ENCODE data around the gene RCBTB1.
"Not testable (repeated sequence)": the region's sequence is repeated elsewhere in the genome, so short reads cannot be mapped to it uniquely, and the experiment has no call there.

RCBTB1 gene

DNA sequence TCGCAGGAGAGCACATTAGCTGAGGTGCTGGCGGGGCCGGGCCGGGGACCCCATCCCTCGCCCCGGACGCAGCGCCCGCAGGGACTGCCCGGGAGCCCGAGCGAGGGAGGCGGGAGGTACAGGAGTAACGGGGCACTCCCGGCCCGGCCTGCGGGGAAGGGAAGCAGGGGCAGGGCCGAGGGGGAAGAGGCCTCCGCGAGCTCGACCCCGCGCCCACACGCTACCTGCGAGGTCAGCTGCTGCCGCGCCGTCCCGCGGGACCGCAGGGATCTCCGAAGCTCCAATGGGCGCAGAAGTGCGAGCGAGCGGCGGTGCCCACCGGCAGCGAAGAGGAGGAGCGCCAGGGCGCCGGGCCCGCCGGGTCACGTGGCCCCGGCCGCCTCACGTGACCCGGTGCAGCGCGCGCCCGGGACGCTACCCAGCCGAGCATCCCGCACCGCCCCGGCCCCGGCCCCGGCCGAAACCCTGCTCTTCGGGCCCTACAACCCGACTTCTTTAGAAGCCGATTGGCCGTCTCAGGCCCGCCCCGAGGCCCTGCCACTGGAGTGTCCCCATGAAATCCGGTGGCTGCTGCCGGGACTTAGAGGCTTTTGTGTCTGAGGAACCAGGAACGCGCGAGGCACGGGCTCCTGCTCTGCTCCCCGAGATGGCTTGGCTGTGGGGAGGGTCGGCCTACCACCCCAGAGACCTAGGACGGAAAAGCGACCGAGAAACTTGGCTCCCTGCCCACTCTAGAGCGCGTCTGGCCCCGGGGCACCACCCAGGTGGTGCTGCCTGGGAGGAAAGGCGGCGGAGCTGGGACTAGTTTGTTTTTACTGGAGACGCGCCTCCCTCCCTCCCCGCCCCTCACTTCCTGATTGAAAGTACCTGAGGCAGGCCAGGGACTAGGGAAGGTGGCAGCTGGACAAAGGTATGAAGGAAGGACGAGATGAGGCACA, at the start of gene RCBTB1:
RCBTB1 (minus strand) TSS at position 339 of the 938 bp plus-strand sequence. CDS start 18,279 bp downstream, outside the sequence.
- peak; percentile 59 to 63 for DNase-seq (ENCODE audit: low read depth in 2 of 2)

DNA sequence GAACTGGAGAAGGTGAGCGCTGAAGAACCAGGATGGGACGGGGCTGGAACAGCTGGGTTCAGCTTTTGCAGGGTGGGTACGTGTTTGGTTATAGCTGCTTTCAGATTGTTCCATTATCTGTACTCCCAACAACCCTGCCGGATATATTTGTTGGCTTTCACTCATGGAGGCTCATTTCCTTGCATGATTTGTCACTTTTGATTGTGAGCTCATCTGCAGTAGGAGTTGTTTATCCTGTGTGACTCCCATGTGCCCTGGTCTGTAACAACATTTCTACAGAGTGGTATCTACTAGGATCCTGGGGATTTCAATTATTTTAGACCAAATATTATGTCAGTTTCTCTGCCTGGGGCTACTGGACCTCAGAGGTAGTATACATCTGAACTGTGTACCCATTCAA, 48.4 kb upstream of the RCBTB1 start:
- no peak for DNase-seq (ENCODE audit: low read depth in 2 of 2)

DNA sequence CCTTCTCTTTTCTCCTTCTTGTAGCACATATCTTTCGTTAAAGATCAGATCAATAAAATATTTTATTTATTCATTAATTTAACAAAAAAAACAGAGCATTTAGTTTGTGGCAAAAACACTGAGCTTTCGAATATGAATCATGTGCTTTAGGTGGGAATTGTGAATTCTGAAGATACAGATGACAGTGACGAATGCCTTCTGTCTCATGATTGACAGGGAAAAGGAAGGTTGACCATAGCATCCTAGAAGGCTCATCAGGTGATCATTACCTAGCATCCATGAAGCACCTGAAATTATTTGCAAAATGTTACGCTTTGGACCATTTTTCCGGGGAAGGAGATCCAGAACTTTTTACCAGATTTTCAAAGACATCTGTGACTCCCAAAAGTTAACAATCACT, 46.8 kb upstream of the RCBTB1 start:
- DNase-seq (ENCODE audit: low read depth in 2 of 2), result no peak

DNA sequence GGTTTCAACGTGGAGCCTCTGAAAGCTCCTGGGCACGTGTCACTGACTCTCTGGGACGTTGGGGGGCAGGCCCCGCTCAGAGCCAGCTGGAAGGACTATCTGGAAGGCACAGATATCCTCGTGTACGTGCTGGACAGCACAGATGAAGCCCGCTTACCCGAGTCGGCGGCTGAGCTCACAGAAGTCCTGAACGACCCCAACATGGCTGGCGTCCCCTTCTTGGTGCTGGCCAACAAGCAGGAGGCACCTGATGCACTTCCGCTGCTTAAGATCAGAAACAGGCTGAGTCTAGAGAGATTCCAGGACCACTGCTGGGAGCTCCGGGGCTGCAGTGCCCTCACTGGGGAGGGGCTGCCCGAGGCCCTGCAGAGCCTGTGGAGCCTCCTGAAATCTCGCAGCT, 45.2 kb upstream of the RCBTB1 start:
- no peak for DNase-seq (ENCODE audit: low read depth in 2 of 2)

DNA sequence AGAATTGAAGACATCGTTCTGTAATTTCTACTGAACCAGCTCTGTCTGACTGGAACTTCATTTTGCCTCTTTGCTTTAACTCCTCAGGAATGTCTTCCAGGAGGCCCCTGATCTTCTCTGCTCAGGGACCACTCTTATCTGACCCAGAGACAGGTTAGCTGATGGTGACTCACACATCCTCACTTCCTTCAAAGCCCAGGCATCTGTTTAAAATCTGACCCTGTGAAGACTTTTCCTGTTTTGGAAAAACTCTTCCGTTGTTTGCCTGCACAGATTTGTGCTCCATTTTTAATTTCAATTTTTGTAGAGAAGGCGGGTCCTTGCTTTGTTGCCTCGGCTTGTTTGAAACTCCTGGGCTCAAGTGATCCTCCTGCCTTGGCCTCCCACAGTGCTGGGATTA, 44.6 kb upstream of the RCBTB1 start:
- no peak for DNase-seq (ENCODE audit: low read depth in 2 of 2)

DNA sequence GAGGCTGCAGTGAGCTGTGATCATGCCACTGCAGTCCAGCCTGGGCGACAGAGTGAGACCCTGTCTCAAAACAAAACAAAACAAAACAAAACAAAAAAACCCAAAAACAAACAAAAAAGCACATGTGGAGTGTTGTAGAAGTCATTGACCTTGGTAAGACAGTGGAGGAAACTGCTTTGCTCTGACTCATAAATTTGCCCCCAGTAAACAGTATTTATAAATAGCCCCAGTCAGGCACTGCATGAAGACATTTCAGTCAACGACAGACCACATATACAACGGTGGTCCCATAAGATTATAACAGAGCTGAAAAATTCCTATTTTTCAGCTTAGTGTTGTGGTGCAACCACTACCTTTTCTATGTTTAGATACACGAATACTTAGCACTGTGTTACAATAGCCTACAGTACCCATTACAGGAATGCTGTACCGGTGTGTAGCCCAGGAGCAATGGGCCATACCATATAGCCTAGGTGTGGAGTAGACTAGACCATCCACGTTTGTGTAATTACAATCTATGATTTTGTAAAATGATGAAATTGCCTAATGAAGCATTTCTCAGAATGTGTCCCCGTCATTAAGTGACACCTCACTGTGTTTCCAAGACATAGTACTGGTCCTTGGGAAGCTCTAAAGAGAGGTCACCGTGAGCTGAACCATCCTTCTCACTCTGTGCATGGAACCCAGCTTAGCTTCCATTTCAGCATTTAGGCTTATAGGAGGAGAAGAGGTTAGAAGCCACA, 44.0 kb upstream of the RCBTB1 start:
- DNase-seq (ENCODE audit: low read depth in 2 of 2), result no peak

DNA sequence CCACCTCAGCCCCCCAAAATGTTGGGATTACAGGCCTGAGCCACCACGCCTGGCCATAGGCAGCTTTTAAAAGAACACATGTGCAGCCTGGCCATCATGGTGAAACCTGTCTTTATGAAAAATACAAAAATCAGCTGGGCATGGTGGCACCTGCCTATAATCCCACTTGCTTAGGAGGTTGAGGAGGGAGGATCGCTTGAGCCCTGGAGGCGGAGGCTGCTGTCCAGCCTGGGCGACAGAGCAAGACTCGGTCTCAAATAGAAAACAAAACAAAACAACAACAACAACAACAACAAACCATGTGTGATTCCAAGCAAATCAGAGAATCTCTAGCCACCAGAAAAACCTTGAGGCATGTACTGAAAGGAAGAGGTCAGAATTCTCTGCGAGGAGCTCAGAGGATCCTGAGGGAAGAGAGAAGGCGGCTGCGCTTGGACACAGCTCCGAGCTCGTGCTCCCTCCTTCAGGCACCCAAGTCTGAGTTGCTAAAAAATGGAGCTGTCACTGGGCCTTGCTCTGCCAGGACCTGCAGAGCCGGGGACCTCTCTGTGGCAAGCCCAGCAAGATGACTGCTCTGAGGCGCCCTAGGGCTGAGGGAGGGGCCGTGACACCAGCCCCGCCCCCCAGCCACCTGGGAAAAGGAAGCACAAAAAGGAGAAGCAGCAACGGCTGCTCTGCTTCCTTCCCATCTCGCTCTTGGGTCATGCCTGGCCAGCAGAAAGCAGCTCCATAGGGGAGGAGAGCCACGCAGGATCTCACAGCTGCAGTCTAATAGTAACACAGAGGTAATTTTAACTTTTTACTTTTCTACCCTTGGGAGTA, 42.7 kb upstream of the RCBTB1 start, which contains the start of gene ARL11:
ARL11 (plus strand) TSS at position 677 of the 822 bp plus-strand sequence. CDS start 1,941 bp downstream, outside the sequence.
- peak; percentile 32 to 44 for DNase-seq (ENCODE audit: low read depth in 2 of 2)

DNA sequence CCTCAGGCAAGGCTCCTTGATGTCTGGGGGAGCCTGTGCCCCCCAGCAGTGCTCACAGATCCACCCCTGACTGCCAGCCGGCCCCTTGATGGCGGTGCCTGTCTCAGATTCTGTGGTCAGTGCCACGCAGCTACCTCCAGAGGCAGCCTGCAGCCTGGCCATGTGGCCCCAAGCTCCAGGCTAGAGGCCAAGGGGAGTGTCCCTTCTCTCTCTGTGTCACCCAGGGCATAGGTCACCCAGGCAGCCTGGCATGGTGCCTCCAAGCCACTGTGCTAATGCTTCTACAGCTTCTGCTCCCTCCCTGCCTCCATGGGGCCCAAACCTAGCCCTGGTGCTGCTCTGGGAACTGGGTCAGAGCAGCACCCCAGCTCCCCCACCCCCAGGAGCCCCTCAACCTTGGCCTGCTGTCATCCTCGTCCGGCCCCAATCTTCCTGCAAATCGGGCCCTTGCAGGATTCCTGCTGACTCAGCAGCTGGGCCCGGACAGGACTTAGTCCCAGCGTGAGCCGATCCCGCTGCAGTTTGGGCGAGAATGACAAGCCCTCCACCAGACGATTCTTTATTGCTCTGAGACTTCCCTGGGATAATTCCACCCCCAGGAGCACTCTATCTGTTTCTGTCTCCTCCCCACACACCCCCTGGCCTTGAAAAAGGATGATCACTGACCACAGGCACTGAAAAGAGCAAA, 40.2 kb upstream of the RCBTB1 start:
- DNase-seq (ENCODE audit: low read depth in 2 of 2), result no peak

DNA sequence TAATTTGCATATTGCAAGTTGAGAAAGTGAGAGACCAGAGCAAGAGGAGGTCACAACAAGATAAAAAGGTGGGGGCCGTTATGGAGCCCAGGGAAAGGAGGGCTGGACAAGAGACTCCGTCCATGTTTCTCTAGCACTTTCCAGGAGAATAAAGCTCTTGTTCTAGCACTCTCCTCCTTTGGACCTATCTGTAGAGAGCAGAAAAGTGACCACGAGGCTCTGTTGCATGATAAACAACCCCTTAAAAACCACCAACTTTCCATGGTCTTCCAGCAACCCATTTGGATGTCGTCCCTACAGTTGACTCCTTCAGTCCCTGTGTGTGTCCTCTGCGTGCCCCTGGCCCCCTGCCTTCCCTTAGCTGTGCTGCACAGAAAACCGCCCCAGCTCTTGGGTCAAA, 38.9 kb upstream of the RCBTB1 start:
- DNase-seq (ENCODE audit: low read depth in 2 of 2), result no peak

DNA sequence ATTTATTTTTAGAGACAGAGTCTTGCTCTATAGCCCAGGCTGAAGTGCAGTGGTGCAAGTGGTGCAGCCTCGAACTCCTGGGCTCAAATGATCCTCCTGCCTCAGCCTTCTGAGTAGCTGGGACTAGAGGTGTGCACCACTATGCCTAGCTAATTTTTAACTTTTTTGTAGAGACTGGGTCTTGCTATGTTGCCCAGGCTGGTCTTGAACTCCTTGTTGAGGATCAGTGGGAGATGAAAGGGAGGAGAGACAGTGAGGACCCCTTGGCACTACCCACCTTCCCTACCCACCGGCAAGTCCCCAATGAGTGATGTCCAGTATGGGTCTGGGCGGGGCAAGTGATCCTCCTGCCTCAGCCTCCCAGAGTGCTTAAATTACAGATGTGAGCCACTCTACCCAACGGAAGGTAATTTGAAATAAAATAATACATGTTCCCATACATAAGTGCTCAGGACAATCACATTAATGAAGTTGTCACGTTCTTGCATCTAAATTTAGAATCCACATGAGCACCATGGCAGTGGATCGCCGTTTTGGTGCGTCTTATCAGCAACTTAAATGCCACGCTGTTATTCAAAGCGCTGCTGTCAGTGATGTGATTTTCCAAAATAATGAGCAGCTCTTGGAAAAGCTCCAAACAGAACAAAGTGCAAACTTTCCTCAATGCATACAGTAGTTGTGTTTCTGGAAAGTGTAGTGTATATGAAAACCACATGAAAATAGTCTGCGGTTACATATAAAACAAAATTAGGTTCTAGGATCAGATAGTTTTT, 37.0 kb upstream of the RCBTB1 start:
- no peak for DNase-seq (ENCODE audit: low read depth in 2 of 2)

DNA sequence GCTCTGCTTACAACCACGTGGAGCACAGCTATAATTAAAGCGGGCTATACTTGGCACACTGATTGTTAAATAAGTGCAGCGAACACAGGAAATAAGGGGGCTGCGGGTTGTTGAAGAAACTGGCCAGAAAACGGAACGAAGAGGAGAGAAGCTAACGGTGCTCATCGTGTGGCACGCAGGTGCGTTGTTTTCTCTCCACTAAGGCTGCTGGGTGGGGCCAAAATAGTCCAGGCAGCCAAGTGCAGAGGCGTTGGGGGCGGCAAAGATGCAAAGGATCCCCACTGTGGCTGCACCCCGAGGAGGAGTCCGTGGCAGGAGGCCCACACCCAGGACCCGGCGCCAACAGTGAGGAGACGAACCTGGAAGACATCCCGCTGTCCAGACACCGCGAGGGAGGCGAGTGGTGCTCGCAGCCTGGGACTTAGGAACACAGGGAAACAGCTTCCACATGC, 34.8 kb upstream of the RCBTB1 start:
- DNase-seq (ENCODE audit: low read depth in 2 of 2), result no peak

DNA sequence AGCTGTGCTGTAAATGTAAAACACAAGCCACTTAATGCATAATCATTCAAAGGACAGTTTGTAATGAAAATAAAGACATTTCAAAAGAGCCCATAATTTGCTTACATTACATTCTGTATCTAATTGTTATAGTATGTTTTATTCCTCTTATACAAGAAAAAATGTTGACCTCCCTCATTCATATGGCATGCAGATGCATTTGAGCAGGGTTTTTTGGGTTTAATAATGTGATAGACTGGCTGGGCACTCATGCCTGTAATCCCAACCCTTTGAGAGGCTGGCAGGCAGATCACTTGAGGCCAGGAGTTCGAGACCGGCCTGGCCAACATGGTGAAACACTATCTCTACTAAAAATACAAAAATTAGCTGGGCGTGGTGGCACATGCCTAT, 31.3 kb upstream of the RCBTB1 start:
- DNase-seq (ENCODE audit: low read depth in 2 of 2), result no peak

DNA sequence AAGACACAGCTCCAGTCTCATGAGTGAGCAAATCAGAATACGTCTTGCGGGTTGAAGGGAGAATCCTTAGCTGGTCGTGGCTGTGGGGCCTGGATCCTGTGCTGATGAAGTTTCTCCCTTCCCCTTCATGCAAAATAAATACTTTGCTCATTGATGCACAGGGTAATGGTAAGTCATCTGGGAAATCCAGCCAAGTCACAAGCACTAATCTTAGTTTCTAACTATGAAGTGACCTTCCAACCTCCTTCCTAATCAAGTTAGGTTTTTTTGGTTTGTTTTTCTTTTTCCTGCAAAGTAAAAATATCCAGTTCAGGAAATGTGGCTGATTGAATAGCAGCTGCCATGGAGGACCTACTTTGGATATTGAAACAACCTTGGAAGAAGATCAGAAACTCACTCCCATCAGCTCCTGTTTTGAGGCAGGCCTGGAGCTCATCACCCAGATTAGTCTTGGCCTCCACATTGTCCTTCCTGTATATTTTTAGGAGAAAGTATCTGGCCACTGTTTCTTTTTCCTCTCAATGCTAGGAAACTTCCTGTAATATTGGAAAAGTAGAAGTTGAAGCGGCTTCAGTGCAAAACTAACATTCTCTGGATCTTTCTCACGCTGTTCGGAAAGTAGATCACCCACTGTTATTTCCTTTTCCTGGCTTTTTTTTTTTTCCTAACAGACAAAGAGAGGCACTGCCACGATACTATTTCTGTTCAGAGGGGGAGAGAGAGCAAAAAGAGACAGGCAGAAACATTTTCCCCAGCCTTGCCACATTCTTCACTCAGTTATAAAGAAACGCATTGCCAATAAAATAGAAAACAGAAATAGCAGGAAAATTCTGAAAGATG, 30.7 kb upstream of the RCBTB1 start:
- DNase-seq (ENCODE audit: low read depth in 2 of 2), result no peak

DNA sequence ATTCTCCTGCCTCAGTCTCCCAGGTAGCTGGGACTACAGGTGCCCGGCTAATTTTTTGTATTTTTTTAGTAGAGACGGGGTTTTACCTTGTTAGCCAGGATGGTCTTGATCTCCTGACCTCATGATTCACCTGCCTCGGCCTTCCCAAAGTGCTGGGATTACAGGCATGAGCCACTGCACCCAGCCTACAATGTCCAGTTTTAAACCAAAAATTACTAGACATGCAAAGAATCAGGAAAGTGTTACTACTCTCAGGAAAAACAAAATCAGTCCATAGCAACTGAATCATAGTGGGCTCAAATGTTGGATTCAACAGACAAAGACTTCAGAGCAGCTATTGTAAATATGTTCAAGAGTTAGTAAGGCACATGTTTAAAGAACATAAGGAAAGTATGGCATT, 26.7 kb upstream of the RCBTB1 start:
- DNase-seq (ENCODE audit: low read depth in 2 of 2), result not testable (repeated sequence)

DNA sequence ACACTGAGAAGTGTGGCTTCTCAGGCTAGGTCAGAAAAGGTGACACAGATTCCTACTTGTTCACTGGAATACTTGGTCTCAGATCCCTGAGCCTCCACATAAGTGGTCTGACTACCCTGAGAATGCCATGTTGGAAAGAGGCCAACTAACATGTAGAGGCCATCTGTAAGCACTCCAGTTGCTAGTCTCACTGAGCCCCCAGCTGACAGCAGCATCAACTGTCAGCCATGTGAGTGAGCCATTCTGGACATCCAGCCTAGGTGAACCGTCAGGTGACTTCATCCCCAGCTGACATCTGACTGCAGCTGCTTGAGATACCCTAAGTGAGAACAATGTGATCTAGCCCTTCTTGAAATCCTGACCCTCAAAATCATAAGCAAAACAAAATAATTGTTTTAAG, 24.8 kb upstream of the RCBTB1 start:
- no peak for DNase-seq (ENCODE audit: low read depth in 2 of 2)

DNA sequence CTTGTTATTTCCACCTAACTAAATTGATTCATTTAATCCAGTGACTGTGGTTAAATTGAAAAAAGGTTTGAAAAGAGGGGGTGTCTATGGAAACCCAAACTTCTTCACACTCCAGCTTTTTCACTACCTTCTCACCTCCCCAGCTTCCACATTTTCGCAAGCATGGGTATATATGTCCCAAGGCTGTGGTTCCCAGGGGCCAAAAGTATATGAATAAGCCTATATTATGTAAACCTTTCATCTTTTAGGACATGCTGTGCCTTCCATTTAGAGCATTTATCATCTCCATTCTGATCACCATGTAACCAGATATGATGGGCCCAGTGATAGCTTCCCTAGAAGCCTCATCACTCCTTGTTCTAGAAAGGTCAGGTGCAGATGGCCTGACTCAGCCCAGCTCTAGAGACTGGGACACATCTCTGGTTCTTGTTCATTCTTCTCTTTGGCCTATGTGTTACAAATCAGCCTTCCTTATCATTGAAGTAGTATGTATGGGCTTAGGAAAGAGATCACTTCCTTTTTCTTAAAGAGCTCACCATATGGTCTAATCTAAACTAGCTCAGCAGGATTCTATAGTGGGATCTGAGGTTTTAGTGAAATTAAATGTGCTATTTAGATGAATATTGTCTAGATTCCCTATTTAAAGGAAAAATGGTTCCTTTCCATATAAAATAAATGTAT, 23.4 kb upstream of the RCBTB1 start:
- no peak for DNase-seq (ENCODE audit: low read depth in 2 of 2)

DNA sequence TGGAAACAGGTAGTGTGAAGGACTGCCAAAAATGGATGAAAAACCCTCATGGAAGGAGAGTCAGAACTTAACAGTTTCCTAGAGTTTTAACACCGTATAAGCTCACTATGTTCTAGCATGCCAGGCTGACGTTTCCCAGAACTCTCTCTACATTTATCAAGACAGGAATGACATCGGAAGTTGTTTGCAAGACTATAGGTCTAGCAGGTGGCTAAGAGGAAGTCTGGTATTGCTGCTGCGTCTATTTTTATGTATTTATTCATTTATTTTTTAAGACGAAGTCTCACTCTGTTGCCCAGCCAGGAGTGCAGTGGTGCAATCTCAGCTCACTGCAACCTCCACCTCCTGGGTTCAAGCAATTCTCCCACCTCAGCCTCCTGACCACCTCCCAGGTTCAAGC, 22.4 kb upstream of the RCBTB1 start:
- no peak for DNase-seq (ENCODE audit: low read depth in 2 of 2)

DNA sequence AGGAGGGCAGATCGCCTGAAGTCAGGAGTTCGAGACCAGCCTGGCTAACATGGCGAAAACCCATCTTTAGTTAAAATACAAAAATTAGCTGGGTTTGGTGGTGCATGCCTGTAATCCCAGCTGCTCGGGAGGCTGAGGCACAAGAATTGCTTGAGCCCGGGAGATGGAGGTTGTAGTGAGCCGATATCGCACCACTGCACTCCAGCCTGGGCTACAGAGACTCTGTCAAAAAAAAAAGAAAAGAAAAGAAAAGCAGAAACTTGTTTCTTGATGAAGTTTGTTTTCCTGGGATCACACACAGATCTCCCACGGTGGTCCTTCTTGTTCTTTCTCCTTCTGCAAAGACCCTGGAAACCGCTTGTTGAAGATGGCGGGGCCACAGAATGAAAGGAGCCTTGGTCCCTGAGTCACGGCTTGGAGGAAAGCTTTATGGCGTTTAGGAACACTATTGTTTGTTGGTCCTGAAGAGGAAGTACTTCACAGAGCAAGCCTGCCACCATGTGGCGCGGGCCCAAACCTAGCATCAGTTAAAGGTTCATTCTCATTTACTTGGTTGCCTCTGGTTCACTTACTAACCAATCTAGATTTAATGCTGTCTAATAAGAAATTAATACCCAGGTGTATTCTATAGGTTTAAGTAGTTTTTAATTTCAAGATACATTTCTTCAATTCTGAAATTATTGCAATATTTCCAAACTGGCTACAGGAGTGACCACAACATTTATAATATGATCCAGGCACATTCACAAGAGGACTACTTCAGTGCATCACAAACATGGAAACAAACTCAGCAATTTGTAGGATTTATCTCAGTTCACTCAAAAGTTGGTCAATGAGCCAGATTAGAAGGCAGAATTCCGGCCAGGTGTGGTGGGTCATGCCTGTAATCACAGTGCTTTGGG, 21.6 kb upstream of the RCBTB1 start:
- peak; percentile 57 to 61 for DNase-seq (ENCODE audit: low read depth in 2 of 2)
